CD1c-positive myeloid dendritic cell (primary cell): ENCODE results near the gene TOMM34.

Experiments
- DNase-seq: peaks from one replicate; pipeline ENCODE4 v3.0.0-alpha.2; 2016; ENCODE audit errors: extremely low spot score

TOMM34 gene

DNA sequence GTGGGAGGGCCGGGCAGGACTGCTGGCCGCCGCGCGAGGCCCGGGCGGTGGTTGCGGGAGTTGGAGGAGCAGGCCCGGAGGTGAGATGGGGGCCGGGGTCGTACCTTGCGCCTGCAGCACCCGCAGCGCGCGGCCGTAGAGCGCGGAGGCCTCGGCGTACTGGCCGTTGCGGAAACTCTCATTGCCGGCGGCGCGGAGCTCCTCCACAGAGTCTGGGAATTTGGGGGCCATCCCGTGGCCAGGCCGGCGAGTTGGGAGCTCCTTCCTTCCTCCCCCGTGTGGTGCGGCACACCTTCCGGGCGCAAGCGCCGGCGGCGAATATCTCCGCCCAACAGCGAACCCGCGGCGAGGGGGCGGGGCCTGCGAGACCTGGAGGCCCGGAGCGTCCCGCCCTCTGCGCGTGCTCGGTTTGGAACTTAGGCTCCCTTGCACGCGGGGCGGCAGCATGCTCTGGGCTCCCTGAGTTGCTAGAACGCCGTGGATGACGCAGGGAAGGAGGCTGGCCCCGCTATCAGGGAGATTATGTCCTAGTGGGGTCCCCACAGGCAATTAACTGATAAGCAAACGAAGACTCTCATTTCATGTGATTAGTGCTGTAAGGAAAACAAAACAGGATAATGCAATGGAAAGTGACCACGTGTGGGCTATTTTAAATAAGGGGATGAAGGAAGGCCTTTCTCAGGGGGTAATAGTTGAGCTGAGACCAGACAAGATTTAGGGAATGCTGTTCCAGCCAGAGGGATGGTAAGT is at the start of gene TOMM34:
Gene TOMM34, minus strand, starts transcription at position 295 of the 750 bp plus-strand sequence. Its CDS starts 64 bp downstream, at position 231.
- peak; percentile 97 for DNase-seq

DNA sequence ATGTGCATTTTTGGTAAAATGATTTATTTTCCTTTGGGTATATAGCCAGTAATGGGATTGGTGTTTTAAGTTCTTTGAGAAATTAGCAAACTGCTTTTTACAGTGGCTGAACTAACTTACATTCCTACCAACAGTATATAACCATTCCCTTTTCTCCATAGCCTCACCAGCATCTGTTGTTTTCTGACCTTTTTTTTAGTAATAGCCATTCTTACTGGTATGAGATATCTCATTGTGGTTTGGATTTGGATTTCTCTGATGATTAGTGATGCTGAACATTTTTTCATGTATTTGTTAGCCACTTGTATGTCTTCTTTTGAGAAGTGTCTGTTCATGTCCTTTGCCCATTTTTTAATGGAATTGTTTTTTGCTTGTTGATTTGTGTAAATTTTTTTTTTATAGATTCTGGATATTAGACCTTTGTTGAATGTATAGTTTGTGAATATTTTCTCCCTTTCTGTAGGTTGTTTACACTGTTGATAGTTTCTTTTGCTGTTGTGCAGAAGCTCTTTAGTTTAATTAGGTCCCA is 48.4 kb upstream of the TOMM34 start:
- no peak for DNase-seq

- no peak for DNase-seq
These were observed 37.5 kb upstream of the TOMM34 start for GRCh38 chr20:44997668-44998067.

- no peak for DNase-seq
These were observed 37.0 kb upstream of the TOMM34 start for GRCh38 chr20:44997171-44997570.

- peak; percentile 53 for DNase-seq
These were observed 33.1 kb upstream of the TOMM34 start for GRCh38 chr20:44993343-44993742.

DNA sequence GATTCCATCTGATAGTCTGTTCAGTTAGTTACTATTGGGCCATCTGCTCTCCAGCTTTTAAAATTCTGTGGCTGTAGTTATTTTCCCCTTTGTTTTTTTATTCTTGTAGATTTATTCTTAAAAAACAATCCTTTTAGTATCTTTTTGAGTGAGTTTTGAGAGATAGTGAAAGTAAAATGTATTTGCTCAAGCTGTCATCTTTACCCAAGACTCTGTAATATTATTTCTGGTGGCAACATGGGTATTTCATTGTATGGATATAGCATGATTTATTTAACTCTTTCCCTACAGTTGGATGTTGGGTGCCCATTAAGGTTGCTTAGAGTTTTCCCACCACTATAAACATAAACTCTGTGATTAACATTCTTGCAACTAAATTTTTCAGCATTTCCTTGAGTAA is 30.8 kb upstream of the TOMM34 start:
- DNase-seq: no peak

DNA sequence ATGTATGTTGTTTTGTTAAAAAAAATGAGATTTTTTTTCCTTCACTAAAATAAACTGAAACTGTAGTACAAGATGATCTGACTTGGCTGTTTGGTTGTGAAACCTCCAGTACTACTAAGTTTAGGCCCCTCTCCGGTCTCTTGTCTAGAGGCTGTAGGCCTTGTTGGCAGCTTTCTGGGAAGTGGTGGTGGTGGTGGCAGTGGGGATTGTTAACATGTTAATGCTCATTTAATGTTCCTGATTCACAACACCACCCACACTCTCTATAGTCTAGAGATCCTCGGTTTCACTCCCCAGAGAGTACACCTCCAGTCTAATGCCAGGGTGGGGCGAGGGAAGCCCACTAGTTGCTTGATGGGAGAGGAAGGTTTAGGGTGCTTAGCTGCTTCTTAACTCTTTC is 30.2 kb upstream of the TOMM34 start:
- peak; percentile 66 for DNase-seq

DNA sequence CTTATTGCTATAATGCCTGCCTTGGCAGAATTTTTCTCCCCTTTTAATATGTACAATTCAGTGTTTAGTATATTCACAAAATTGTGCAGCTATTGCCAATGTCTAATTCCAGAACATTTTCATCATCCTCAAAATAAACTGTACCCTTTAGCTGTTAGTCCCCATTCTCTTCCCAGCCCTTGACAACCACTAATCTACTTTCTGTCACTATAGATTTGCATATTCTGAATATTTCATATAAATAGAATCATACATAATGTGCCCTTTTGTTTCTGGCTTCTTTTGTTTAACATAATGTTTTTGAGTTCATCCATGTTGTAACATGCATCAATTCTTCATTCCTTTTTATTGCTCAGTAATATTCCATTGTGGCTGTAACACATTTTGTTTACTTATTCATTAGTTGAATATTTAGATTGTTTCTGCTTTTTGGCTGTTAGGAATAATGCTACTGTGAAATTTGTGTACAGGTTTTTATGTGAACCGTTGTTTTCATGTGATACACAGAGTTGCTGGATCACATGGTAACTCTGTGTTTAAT is 28.5 kb upstream of the TOMM34 start:
- DNase-seq: no peak

DNA sequence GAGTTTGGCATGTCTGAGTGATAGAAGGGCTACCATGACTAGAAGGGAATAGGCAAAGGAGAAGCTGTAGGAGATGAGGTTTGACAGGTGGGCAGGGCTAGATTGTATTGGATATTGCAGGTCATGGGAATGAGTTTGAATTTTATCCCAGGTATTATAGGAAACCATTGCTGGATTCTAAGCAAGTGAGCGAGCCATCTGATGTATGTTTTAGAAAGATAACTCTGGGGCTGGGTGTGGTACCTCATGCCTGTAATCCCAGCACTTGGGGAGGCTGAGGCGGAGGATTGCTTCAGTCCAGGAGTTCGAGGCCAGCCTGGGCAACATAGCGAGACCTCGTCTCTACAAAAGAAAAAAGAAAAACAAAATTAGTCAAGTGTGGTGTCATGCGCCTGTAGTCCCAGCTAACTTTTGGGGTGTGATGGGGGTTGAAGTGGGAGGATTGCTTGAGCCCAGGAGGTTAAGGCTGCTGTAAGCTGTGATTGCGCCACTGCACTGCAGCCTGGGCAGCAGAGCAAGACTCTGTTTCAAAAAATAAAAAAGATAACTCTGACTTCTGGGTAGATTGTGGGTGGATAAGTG is 23.0 kb upstream of the TOMM34 start:
- no peak for DNase-seq

DNA sequence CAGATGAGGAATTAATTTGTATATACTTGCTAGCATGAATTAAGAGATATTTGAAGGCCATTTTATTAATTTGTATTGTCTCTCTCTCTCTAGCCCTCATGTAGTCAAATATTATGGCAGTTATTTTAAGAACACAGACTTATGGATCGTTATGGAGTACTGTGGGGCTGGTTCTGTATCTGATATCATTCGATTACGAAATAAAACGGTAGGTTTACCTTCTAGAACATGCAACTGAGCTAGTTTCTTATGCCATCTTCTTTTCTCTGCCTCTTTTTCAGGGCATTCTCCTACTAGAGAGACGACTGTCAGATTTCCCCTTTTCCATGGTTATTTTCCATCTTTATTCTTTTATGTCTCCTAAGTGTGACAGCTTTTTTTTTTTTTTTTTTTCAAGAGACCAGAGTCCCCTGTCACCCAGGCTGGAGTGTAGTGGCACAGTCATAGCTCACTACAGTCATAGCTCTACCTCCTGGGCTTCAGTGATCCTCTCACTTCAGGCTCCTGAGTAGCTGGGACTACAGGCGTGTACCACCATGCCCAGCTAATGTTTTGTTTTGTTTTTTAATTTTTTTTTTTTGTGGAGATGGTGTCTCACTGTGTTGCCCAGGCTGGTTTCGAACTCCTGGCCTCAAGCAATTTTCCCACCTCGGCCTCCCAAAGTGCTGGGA is 21.7 kb upstream of the TOMM34 start:
- DNase-seq: no peak

GRCh38 chr20:44979090-44979621 is 19.0 kb upstream of the TOMM34 start:
- DNase-seq: peak; percentile 95

DNA sequence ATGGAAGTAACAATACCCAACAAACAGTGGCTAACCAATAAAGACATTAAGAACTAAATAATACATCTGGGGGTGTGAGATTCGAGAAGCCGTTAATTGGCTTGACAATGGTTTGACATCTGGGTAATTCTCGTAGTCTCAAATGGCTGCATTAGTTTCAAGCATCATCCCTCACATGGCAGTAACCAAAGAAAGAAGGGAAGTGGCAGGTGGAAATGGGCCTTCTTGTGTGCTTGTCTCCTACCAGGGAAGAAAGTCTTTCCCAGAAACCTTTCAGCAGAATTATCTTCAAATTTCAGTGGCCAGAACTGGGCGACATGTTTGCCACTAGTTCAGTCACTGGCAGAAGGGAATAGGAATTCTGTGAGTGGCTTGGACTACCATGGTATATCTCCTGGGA is 16.5 kb upstream of the TOMM34 start:
- DNase-seq: no peak

- DNase-seq: no peak
These were observed 12.9 kb upstream of the TOMM34 start for GRCh38 chr20:44973053-44973452.

DNA sequence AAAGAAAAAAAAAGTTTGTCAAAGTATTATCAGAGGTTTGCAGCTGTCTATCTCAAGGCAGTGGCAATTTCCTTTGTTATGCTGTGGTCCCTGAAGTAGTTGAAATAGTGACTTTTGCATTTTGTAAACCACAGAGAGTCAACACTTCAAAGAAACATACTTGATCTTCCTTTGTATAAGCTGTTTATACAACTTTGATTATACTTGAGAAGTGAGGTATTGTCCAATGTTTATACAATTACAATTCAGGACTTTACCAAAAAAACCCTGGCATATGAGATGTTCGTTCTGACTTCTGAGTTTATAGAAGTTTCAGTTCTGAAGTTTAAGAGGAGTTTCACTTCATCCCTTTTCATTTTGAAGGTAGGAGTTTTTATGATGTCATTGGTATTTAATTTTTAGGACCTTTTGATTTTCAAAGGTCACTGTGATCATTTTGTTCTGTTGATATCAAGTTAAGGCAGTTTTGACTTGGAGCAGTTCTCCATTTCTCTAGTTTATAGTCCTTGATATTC is 10.1 kb upstream of the TOMM34 start:
- DNase-seq: peak; percentile 69

GRCh38 chr20:44969300-44969894 is 9.2 kb upstream of the TOMM34 start:
- DNase-seq: peak; percentile 34

DNA sequence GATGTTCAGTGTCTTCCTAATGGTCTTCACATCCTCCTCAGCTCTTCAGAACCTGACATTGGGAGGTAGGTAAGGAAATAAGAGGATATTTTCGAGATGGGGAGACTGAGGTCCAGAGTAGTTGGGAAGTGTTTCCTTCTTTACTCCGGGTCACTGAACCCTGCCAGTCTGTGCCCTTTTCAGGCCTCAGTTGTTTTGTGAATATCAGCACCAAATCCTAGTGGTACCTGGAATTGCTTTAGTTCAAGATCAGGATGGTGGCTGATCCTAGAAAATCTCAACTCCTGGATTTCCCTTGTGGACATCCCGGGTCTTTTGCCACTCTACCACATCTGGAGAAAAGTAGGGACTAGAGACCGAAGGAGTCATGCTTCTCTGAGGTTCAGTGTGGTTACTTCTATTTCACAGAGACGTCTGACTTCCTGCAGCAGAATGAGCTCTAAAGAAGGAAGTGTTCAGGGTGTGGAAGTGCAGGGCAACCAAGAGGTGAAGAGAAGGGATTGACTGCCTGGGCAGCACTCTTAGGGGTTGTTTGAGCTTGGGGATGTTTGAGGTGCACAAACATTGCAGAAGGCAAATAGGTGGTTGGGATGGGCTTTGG is 7.1 kb upstream of the TOMM34 start:
- DNase-seq: peak; percentile 69

DNA sequence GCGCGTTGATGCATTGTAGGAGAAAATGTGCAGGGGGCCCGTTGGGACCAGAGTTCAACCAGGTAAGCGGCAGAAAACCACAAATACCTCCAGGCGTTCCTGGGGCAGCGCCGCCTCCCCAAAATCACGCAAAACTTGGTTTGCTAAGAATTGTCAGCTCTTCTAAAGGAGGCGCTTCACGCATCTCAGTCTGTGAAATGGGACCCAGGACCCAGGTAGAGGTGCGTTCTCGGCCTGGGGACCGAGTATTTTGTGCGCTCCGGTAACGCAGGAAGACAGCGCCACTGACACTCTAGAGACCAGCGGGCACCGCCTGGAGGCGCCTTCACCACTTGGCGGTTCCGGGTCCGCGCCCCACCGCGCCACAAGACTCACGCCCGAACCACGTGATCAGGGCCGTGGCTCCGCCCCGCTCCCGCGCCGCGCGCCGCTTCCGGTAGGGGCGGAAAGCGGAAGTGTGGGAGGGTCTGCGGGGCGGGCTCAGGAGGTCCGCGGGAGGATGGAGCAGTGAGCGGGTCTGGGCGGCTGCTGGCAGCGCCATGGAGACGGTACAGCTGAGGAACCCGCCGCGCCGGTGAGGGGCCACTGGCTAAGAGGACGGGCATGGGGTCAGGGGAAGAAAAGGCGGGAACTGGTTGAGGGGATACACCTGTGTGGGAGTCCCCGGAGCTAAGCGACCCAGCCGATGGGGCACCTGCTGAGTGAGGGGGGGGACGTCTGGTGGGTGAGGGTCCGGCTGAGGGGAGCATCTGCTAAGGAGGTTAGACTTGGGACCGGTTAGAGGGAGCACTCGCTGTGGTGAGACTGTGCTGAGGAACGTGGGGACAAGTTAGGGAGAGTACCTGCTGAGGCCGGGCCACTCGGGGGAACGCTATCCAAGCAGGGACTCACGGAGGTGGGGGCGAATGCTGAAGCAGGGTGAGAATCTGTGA is 6.1 kb upstream of the TOMM34 start, which contains the start of gene STK4:
Gene STK4, plus strand, starts transcription at position 483 of the 932 bp plus-strand sequence. Its CDS starts 57 bp downstream, at position 540.
- peak; percentile 99 for DNase-seq

DNA sequence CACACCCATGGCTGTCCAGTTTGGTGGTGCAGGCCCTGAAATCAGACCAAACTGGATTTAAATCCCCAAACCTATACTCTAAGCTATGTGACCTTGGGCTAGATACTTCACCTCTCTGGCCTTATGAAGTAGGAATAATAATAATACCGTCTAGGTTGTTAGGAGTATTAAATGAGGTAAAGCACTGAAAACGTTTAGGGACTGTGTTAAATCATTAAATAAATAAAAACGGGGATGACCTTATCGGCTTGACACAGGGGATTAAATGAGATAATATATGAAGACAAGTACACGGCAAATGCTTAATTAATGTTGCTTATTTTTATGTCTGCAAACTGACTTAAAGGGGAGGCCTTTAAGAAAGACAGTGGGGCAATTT is 5.4 kb upstream of the TOMM34 start:
- DNase-seq: no peak

- DNase-seq: no peak
These were observed 3.4 kb upstream of the TOMM34 start for GRCh38 chr20:44963325-44964215.
